Measurements from ENCODE around the gene SMDT1. TPM values are rescaled to one million over a fixed set of nuclear protein-coding genes. Genes with fewer than 3 reads are reported as not detected.
"Not testable (repeated sequence)": the region's sequence is repeated elsewhere in the genome, so short reads cannot be mapped to it uniquely, and the experiment has no call there.

The SMDT1 gene
- total RNA-seq, 1 donor from 2014 or later: 53.3 TPM

GRCh38 chr22:42068291-42068690 lies 11.2 kb upstream of the SMDT1 start:
- ATAC-seq: no peak
- peak; percentile 50 for DNase-seq (ENCODE audit: low spot score)
- intact Hi-C loops (cut with DNase I): loop anchor here (10.0 kb wide), 1 partner anchor 93 kb away; no protein-coding TSS in a partner anchor

DNA sequence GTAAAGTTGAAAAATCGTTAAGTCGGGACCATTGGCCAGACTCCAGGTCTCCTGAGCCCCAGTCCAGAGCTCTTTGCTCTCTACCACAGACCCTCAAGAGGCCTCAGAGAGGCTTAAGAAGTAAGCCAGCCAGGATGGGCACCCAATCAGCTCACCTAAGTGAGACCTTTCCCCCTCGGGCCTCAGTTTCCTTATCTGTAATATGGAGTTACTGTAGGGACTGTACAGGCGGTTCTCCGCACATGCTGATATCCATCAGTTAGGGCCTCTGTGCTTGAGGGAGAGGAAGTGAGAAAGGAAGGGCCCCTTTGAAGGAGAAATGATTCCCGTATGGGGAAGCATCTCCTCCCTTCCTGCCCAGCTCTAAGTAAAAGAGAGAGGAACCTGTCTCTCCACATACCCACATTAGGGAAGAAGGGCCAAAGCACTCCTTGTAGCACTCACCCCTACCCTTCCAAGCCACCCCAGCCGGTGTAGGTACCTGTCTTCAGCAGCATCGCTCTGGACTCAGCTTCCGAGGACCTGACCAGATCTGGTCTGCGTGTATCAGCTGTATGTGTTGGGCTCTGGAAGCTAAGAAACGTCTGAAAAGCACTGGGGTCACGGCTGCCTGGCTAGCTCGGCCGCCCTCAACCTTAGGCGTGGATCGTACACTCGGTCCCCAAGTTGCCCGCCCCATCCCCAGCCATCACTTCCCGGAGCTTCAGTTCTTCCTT lies 9.5 kb upstream of the SMDT1 start:
- DNase-seq (ENCODE audit: low spot score) (peak; percentile 53), ATAC-seq (peak; percentile 18)
- intact Hi-C loops (cut with DNase I): loop anchor here (10.0 kb wide), 1 partner anchor 95 kb away; no protein-coding TSS in a partner anchor

DNA sequence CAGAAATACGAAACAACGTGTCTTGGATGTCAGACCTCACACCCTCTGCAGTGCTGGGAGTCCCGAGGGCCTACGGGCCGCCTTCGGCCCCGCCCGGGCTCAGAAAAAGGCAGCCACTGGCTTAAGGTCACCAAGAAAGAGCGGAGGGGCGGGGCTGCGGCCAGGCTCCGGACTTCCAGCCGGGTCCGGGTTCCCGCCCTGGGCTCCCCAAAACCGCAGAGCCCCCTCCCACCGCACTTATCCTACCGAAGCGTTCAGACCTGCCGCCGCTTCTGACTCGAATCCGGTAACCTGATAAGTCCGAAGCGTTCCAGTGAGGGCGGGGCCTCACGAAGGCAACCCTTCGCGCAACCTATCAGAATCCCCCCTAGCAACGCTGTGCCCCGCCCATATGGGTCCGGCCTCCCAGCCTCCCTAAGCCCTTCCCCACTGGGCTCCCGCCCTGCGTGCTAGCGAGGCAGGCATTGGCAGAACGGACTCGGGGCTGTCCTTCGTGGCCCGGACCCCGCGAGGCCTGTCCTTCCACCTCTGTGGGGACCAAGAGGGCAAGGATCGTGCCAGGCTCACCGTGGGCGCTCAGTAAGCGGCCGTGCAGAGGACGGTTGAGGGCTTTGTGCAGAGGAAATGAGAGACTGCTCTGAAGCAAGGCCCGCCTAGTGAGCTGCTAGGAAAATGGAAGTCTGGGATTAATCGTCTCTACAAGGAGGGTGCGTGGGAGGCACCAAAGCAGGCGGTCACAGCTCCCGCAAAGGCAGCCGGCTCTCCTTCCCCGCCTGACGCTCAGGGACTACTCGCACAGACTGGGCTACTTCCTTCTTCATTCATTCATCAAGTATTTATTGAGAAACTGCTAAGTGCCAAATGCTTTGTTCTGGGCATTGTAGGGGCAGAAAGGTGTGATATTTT lies 8.7 kb upstream of the SMDT1 start, which contains the start of gene NAGA:
NAGA (minus strand) TSS at position 296 of the 906 bp plus-strand sequence. CDS start 515 bp downstream, outside the sequence.
- intact Hi-C loops (cut with DNase I): no loop called here
- DNase-seq (ENCODE audit: low spot score): peak; percentile 97
- peak; percentile 97 for ATAC-seq

GRCh38 chr22:42071508-42071907 lies 8.0 kb upstream of the SMDT1 start:
- intact Hi-C loops (cut with DNase I); ATAC-seq: not testable (repeated sequence)
- peak; percentile 34 for DNase-seq (ENCODE audit: low spot score)

DNA sequence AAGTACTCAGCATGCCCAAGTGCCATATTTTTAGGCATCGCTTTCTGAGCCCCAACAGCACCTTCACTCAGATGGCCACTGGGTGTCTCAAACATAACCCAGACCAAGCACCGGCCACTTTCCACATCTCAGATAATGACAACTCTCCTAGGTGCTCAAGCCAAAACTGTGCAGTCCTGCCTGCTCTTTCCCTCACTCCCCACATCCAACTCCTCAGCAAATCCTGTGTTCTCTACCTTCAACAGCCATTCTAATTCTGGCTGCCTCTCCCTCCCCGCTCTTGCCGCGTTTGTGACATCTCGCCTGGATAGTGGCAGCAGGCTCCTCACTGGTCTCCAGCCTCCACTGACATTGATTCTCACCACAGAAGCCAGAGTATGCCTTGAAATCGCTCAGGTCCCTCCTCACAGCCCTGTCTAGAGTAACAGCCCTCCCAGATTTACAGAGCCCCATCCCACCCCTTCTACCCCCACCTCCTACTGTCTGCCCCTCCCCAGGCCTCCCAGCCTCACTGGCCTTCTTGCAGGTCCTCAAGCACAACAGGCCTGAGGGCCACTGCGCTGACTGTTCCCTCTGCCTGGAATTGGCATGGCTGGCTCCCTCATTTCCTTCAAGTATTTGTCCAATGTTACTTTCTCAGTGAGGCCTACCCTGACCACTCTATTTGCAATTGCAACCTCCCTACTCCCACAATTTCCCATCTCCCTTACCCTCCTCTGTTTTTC lies 6.7 kb upstream of the SMDT1 start:
- peak; percentile 54 for DNase-seq (ENCODE audit: low spot score)
- ATAC-seq: no peak
- intact Hi-C loops (cut with DNase I): no loop called here

DNA sequence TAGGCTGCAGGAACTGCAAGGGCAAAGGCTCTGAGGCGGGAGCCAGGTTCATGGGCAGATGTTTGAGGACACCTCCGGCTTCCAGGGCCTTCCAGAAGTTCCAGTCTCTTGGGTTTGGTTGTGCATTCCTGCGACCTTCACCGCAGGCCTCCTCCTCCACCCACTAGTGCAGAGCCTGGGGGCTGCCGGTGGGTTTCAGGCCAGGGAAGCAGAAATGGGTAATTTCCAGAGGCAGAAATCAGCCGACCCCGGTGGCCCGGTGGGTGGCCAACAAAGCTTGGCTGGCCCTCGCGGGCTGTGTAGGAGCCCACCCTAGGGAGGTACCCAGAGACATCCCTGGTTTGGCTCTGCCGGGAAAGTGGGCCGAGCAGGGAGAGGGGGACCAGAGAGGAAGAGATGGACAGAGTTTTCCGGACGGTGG lies 5.9 kb upstream of the SMDT1 start:
- intact Hi-C loops (cut with DNase I): no loop called here
- DNase-seq (ENCODE audit: low spot score) (peak; percentile 60), ATAC-seq (no peak)

GRCh38 chr22:42074132-42074811 lies 5.2 kb upstream of the SMDT1 start, which contains the start of gene PHETA2:
PHETA2 (plus strand) TSS chr22:42074248; CDS start chr22:42077294, 3,046 bp downstream.
- intact Hi-C loops (cut with DNase I): no loop called here
- DNase-seq (ENCODE audit: low spot score) (peak; percentile 78), ATAC-seq (peak; percentile 1)

DNA sequence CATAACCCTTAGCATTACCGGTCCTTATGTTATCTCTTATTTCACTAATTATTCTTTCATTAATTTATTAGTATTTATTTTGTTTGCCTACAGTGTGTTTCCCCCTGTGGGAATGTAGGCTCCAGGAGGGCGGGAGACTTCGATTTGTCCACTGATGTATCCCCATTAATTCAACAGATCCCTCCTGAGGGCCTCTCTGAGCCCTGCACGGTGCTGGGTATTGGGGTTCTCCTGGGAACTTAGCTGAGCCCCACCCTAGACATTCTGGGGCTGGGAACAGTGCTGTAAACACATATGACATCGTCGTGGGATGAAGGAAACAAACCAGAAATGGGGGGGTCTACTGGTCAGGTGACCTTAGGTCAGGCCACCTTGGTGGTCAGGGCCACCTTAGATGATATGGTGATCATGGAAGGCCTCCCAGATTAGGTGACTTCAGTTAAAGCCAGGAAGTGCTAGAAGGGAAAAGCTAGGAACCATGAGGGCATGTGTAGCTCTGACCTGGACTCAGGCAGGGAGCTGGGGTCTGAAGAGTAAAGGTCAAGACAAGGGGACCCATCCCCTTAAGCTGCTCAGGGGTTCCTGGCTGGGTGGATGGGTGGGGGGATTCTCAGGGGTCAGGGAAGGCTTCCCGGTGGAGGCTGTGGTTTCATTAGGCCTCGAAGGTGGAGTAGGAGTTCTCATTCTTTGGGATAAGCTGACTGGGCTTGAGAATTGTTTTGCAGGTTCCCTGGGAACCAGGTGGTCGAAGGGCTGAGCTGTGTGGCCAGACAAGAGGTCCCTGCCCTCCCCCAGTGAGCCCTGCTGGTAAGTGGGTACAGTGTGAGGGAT lies 4.4 kb upstream of the SMDT1 start:
- intact Hi-C loops (cut with DNase I): no loop called here
- no peak for ATAC-seq
- DNase-seq (ENCODE audit: low spot score): peak; percentile 56

- intact Hi-C loops (cut with DNase I): no loop called here
- DNase-seq (ENCODE audit: low spot score) (peak; percentile 64), ATAC-seq (no peak)
These were observed 2.6 kb upstream of the SMDT1 start for GRCh38 chr22:42076764-42077485.

GRCh38 chr22:42077486-42078125 lies 1.9 kb upstream of the SMDT1 start:
- no peak for ATAC-seq
- peak; percentile 59 for DNase-seq (ENCODE audit: low spot score)
- intact Hi-C loops (cut with DNase I): no loop called here

DNA sequence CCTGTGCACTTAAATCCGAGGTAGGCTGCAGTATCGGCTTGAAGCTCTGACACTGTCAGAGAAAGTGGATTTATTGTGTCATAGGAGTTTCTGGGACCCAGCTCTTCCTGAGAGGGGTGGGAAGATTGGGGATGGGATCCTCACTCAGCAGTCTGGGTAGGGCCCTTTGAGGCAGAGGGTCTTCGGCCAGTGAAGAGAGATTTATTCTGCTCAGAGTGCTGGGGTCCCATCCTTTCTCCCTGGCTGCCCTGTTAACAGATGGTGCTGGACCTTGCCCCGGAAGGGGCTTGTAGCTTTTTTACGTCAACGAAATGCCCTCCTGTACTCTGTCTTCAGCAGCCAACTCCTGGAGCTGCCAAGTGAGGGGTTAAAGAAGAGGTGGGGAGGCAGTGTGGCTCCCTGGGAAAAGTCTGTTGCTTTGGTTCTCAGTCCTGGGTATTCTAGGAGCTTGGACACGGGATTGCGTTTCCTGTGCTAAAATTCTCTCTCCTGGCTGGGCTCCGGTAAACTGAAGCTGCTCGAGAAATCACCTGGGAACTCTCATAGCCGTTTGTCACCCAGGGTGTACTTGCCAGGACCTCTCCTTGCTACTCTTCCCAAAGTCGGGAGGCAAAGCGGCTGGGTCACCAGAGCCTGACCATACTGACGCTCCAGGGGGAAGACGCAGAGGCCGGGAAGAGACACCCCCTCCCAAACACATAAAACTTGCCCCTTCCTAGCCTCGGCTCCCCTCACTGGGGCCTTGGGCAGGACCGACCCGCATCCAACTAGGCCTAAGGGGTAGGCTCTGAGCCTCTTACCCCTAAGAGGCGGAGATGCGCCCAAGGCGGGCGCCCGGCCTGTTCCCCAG lies 806 bp upstream of the SMDT1 start:
- no peak for DNase-seq (ENCODE audit: low spot score)
- ATAC-seq: peak; percentile 31
- intact Hi-C loops (cut with DNase I): no loop called here

- ATAC-seq (peak; percentile 5), DNase-seq (ENCODE audit: low spot score) (peak; percentile 61)
- intact Hi-C loops (cut with DNase I): no loop called here
These were observed 787 bp downstream of the SMDT1 start for GRCh38 chr22:42080287-42080686.

GRCh38 chr22:42083119-42083518 lies 3.6 kb downstream of the SMDT1 start:
- ATAC-seq (no peak), DNase-seq (ENCODE audit: low spot score) (peak; percentile 30)
- intact Hi-C loops (cut with DNase I): no loop called here

DNA sequence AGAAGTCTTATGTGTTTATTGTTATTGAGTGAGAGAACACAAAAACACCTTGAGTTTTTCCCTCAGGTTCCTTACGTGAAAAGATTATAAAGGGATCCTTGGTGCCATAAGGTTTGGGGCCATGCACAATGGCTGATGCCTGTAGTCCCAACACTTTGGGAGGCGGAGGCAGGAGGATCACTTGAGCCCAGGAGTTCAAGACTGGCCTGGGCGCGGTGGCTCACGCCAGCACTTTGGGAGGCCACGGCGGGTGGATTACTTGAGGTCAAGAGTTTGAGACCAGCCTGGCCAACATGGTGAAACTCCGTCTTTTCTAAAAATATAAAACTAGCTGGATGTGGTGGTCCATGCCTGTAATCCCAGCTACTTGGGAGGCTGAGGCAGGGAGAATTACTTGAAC lies 5.4 kb downstream of the SMDT1 start:
- intact Hi-C loops (cut with DNase I): no loop called here
- ATAC-seq (no peak), DNase-seq (ENCODE audit: low spot score) (peak; percentile 39)

- no peak for ATAC-seq
- DNase-seq (ENCODE audit: low spot score): no peak
- intact Hi-C loops (cut with DNase I): no loop called here
These were observed 6.6 kb downstream of the SMDT1 start for GRCh38 chr22:42086051-42086450.
